ENCODE results near the gene TRIM38.
"Not testable (repeated sequence)": the region's sequence is repeated elsewhere in the genome, so short reads cannot be mapped to it uniquely, and the experiment has no call there.

TRIM38 gene

DNA sequence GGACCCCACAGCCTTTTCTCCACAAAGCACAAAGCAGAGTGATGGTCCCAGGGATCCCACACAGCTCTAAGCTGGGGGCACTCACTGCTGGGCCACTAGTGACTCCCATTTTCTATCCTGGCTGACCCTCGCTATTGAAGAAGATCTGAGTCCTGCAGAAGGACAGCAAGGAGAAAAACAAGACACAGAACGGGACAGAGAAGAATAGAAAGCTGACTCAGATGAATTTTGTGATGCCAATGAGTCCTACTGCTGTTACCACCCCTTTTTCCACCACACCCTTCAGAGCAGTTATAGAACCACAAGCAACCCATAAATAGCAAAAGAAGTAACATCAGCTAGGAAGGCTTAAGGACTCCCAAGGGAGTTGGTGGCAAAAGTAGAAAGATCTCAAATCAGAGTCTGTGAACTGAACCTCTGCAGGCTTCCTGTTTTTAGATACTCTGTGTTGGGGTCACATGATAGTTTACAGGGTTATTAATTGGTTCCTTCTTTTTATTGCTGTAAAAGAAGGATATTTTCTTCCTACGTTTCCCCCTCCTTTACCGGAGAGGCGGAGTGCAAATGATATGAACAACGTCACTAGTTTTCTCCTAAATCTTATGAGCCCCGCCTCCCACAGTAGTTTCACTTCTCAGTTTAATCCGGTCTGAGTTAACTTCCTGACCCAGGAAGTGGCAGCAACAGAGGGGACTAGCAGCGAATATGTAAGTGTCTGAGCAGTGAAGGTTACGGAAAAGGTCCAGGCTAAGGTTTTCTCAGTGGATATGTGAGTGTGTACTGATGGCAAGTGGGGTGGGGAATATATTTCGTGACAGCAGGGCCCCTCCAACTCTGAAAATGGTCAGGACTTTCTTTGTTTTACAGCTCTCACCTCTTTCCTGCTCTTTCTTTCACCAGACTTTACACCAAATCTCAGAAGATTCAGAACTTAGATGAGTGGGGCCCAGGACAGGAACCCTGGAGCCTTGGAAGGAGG is at the start of gene TRIM38:
TSS of gene TRIM38 (plus strand) at position 654 of the 979 bp plus-strand sequence. CDS start 3,721 bp downstream, outside the sequence.
- DNase-seq (ENCODE audit: low spot score) = peak; percentile 87

DNA sequence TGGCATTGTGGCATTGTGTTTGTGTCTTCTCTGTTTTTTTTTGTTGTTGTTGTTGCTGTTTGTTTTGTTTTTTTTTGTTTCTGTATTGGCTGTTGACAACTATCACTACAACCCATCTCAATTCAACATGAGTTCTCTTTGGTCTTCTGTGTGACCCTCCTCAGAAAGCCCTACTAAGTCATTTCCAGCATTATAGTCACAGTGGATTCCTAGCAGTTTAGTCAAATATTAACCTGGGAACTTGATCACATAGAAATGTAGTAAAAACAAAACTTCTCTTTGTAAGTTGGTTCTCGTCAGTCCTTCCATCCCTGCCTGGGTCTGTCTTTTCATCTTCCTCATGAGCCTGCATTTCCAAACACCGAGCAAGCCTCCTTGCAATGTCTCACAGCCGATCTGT is 48.9 kb upstream of the TRIM38 start:
- no peak for DNase-seq (ENCODE audit: low spot score)

DNA sequence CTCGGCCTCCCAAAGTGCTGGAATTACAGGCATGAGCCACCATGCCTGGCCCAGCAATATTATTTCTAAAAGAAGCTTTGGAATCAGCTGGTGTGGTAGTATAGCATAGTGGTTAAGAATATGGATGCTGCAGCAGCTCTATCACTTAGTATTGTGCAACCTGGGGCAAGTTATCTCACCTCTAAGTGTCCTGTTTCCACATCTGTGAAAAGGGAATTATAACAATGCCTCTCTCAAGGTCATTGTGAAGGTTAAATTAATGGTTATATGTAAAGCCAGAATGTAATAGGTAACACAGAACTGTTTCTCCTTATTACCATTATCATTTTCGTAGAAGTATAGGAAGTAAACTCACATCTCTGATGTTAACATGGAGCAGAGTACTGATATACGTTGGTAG is 46.3 kb upstream of the TRIM38 start:
- DNase-seq (ENCODE audit: low spot score) = no peak

DNA sequence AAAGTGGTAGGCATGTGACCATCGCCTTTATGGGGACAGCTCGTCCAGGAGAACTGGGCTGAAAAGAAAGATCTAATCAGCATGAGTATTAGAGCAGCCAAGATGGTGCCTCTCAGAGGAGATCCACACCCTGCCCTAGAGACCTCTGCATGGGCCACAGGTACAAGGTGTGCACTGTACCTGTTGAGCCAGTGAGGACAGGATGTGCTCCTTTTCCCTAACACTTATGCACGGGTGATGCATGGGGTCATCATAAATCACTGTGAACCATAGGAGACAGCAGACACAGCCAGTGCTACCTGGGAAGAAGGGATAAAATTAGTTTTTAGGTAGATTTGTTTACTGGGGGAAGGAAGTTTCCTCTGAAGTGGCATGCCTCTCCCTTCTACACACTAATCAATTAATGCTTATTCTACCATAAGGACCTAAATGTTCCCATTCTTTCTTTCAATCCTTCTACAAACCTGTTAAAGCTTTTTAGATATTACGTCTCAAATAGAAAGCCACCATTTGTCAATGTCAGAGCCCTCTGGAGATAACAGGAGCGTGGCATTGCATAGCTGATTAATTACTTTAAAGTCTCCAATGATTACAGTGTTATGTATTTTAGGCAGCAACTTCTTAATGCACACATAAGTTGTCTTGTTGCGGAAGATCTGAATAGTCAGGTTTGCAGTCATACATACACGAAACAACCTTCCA is 45.7 kb upstream of the TRIM38 start:
- no peak for DNase-seq (ENCODE audit: low spot score)

- DNase-seq (ENCODE audit: low spot score) = no peak
These were observed 44.4 kb upstream of the TRIM38 start for GRCh38 chr6:25918083-25918683.

DNA sequence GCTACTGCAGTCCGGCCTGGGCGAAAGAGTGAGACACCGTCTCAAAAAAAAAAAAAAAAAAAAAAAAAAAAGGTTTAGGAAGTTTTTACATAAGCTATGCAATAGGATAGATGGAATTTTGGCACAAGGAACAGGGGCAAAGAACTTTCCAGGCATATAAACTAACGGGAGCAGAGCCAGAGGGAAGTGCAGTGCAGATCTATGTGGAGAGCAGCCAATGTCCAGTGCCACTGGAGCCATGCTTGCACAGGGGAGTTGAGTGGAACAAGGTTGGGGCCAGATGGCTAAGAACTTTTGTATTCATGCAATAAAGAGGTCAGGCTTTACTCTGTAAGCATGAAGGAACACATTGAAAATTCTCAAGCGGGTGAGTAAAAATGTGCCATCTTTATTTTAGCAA is 42.9 kb upstream of the TRIM38 start:
- DNase-seq (ENCODE audit: low spot score) = no peak

DNA sequence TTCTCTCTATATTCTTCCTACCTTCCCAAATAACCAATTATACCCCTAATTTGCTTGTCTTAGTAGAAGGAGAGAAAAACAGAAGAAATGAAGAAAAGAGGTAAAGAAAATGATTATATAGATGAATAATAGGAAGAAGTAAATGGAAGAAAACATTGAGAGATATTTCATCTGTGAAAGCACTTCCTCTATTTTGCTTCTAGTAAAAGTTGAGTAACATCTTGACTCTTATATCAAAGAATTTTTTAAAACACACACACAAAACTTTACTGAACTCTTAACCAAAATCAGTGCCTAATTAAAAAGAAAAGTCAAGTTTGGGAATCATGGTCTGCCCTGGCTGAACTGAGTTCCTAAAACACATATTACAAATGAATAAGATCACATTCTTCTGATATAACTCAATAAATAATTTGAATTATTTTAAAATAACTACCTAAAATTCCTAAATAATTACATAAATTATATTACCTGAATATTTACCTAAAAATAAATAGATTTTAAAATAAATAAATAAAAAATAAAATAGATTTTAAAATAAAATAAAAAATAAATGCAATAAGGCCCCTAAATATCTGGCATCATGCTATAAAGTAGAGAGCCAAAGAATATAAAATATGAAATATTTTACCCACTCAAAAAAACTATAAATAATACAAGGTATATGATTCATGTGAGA is 40.9 kb upstream of the TRIM38 start:
- no peak for DNase-seq (ENCODE audit: low spot score)

- DNase-seq (ENCODE audit: low spot score) = no peak
These were observed 40.3 kb upstream of the TRIM38 start for GRCh38 chr6:25922301-25922700.

DNA sequence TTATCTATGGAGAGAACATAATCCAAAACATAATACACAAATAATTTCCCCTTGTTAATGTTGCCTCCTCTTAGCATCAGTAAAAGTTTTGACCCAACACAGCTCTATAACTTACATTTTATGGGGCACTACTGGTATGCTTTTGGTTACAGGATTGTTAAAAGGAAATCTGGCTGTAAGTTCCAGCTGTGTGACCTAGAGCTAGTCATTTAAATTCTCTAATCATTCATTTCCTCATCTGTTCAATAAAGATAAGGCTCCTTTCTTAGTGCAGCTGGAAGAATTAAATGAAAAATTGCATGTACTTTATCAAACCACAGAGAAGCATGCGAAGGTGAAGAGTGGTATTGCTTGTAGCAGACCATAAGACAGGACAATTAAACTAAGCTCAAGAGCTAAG is 36.7 kb upstream of the TRIM38 start:
- DNase-seq (ENCODE audit: low spot score) = no peak

GRCh38 chr6:25927178-25927577 is 35.4 kb upstream of the TRIM38 start:
- DNase-seq (ENCODE audit: low spot score) = no peak

DNA sequence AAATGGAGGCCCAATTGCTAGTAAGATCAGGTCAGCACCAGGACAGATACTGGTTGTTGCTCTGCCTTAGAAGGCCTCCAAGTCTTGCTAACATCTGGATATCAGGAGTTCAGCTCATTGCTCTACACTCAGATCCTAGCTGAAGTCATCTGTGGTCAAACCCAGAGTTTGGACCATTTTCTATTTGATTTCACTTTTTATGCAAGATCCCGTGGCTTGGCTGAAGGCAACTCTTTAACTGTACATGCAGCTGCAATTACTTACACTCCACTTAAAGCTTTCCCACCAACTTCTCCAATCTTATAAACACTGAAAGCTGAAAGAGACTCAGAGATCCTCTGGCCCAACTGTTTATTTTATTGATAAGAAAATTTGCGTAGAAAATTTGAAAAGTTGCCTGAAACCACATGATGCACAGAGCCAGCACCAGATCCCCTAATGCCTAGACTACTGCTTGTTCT is 34.8 kb upstream of the TRIM38 start:
- no peak for DNase-seq (ENCODE audit: low spot score)

- no peak for DNase-seq (ENCODE audit: low spot score)
These were observed 33.9 kb upstream of the TRIM38 start for GRCh38 chr6:25928562-25929324.

DNA sequence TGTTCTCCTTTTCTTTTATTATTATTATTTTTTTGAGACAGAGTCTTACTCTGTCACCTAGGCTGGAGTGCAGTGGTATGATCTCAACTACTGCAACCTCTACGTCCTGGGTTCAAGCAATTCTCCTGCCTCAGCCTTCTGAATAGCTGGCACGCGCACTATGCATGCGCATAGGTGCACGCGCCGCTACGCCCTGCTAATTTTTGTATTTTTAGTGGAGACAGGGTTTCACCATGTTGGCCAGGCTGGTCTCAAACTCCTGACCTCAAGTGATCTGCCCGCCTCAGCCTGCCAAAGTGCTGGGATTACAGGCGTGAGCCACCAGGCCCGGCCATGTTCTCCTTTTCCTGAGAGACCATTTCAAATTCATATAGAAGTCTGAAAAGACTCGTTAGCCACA is 32.8 kb upstream of the TRIM38 start:
- DNase-seq (ENCODE audit: low spot score) = not testable (repeated sequence)

DNA sequence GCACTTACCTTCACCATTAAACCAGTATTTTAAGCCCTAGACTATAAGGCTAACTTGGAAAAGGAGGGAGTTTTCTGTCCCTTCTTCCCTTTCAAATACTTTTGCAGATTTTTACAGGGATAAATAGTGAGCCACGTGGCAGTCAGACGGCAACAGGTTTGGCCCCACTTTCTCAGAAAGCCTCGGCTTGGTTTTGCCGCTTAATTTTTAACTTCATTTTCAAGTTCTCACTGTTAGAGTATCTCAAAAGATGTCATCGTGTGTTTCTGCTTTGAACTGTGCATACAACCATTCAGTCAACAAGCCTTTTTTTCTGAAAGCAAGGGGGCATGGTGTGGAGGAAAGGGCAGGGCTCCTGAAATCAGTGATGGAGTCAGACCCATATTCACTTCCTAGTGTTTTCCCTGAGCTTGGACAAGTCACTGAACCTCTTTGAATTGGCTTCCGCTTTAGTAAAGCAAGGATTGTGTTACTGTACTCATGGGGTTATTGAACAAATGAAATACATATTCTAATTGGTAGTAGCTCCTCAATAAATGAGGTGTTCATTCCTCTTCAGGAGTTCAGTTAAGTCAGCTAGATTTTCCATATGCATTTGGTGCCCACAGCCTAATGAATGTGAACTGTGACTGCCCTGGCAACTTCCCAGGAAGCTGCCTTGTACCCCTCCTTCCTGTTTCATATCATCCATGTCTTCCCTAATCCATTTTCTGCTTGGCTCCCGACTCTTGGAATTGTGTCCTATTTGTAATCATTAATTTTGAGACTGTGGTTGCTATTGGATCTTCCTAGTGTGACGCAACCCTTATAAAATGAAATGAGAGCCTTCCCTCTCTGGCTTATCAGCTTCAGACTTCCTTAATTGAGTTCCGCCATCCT is 31.8 kb upstream of the TRIM38 start, which contains the start of gene SLC17A2:
TSS of gene SLC17A2 (minus strand) at position 160 of the 879 bp plus-strand sequence. CDS start 4,895 bp downstream, outside the sequence.
- DNase-seq (ENCODE audit: low spot score) = no peak

GRCh38 chr6:25931411-25931709 is 31.2 kb upstream of the TRIM38 start:
- no peak for DNase-seq (ENCODE audit: low spot score)

DNA sequence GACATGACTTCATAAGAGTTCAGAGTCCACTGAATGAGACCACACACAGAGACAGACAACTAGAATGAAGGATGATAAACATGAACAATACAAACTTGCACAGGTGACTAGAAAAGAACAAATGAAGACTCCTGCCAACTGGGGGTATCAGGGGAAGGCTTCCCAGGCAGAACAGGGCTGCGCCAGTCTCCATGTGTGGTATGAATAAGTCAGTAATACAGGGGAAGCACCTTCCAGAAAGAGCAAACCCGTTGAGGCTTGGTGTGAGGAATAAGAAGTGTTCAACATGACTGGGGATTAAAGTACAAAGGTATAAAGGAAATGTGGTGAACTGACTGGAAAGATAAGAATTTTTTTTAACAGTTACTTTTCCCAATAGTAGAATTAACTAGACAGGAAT is 28.4 kb upstream of the TRIM38 start:
- no peak for DNase-seq (ENCODE audit: low spot score)

GRCh38 chr6:25934735-25935313 is 27.8 kb upstream of the TRIM38 start:
- DNase-seq (ENCODE audit: low spot score) = no peak

DNA sequence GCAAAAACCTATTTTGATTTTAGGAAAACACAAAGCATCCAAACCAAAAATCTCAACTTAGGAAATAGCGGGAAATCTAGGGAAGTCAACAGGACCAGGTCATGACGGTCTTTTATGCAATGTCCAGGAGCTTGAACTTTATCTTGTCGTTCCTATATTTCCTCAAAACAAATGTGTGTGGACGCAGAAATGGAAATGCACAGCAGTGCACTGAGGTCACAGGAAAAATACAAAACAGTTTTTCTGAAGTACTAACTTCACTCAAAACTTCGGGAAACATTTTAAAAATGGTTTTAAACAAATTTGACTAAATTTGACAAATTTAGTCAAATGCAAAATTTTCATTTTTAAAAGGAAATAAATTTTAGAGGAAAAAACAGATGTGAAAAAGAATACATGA is 26.6 kb upstream of the TRIM38 start:
- no peak for DNase-seq (ENCODE audit: low spot score)

DNA sequence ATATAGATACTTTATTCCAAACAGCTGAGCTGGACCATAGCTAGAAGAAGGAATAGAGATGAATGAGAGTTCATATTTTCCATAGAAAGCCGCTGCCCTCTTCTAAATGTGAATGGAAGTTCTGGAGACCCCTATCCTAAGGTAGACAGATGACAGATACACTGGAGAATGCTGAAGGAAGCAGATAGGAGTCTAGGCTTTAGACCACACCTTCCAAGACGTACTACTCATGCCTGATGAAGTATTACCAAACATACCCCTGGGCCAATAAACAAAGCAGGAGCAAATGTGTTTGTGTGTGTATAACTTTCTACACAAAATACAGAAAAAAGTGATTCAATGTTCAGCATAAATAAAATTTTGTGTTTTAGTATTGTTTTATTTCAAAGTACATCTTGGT is 23.0 kb upstream of the TRIM38 start:
- no peak for DNase-seq (ENCODE audit: low spot score)

DNA sequence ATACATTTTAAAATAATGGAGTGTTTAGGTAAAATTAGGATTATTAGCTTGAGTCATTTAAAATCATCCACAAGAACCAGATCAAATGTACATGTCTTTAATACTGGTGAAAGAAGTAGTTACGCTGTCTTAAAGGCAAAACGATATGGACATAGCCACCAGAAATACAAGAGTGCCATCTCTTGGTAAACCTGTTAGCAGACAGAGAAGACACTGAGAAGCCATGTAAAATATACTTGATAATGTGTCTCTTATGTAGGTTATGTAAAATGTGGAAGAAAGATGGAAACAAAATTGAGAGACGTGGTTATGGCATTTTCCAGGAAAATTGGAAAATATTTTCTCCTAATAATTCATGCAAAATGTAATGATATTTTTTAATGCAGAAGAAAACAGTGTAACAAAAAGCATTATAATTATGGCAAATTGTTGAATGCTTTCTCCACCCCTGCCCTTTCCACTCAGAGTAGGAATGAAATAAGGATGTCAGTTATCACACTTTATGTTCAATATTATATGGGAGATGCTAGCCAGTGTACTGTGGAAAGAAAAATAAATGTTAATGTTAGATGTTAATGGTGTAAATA is 19.9 kb upstream of the TRIM38 start:
- no peak for DNase-seq (ENCODE audit: low spot score)

All from kidney capillary endothelial cell (primary cell).